GM18858 (cell line): ENCODE data around the gene GABRG3.
"Not testable (repeated sequence)": the region's sequence is repeated elsewhere in the genome, so short reads cannot be mapped to it uniquely, and the experiment has no call there.

Experiments used
- ATAC-seq: cut with Tn5 transposase; IDR thresholded peaks from one replicate; pipeline ENCODE4 v1.9.1; 2021; ENCODE audit not compliant: unreplicated experiment

The GABRG3 gene

DNA sequence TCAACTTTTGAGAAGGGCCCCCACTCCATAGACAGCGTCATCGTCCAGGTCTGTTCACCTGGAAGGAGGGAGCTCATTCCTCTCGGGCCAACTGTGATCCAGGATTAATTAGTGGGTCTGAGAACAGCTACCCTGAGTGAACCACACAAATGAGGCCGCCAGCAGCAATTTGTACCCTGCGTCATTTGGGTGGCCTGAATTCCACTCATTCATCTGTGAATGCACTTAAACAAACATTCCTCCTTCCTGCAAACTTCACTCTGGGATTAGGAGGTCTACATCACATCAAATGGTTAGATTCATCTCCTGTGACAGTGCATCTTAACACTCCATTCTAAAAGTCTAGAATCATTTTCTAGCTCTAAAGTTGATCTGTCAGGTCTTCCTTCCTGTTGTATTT, 201.8 kb downstream of the GABRG3 start:
- ATAC-seq = no peak

DNA sequence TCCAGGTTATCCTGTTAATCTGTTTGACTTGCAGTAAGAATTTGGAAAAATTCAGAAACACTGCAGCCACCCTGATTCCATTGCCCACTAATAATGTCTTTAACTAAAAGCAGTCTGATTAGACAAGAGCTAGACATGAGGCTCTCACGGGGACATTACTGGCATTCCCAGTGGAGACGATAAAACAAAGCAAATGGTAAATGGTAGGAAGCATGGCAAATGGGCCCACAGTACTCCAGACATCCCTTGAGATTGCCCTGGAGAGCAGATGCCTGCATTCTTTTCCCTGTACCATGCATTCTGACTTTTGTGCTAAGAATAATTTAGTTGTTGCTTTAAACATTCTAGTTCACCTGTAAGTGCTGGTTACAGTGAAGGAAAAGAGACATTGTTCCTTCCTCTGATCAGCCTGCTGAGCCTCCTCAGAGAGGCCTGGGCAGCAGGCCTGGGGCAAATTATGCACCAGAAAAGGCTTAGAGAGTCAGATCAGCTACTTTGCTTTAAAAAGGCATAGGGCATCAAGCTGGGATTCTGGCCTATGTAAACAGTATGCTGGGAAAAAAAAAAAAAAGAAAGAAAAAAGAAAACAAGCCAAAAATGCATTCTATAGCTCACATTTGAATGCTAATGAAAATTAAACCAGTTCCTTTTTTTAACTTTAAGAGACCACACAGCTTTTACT, 204.6 kb downstream of the GABRG3 start:
- no peak for ATAC-seq

DNA sequence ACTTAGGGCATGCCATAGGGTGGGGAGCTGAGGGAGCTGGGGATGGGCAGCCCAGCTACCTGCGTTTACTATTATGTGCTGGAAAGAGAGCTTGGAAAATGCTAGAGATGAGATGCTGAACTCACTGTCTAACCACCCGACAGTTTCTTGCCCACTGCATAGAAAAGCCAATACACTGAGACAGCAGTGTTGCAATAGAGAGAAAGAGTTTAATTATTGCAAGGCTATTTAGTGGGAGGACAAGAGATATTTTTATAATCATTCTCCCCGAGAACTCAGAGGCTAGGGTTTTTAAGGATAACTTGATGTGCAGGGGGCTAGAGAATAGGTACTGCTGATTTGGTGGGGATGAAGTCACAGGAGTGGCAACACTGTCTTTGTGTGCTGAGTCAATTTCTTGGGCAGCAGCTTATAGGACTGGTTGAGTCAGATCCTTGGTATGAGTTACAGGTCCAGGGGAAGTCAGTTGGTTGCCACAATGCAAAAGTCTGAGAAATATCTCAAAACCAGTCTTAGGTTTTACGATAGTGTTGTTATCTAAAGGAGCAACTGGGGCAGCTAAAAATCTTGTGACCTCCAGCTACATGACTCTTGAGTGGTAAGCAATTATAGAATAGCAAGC, 205.9 kb downstream of the GABRG3 start:
- ATAC-seq = no peak

DNA sequence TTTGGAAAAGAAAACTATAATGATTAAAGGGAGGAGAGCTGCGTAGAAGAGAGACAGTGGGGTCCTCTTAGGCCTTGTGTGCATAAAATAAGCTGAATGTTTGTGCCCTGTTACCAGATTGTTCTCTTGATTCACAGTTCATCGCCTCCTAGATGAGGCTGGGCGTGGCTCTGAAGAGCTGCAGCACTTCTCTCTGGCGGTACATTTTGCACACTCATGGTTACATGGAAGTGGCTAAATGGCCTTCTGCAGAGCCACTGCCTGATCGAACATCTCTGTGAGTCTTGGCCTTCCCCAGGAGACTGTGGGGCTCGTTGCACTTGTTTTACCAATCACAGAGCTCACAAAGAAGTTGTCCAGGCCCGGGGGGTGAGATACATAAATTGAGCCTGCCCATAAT, 208.8 kb downstream of the GABRG3 start:
- ATAC-seq = no peak

DNA sequence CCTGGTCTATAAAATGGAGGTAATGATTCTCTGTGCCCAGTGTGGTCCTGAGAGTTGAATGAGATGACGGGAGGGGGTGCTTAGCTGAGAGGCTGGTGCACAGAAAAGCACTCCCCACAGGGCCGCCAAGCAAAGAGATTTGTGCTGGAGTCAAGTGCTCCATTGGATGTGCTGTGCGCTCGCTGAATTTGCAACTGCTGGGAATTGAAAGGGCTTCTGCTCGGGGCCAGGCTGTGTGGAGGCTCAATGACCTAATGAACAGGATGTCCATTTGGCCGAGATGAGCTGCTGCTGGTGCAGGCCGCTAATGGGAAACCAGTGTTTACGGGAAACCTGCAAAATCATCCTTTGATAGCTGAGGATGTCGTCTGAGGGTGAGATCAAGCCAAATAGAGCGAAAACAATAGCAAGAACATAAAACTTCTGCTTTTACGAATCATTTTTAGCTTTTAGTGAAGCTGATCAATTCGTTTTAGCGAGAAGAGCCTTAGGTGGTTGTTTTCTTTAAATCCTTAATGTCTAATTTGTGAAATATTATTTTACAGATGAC, 211.7 kb downstream of the GABRG3 start:
- no peak for ATAC-seq

DNA sequence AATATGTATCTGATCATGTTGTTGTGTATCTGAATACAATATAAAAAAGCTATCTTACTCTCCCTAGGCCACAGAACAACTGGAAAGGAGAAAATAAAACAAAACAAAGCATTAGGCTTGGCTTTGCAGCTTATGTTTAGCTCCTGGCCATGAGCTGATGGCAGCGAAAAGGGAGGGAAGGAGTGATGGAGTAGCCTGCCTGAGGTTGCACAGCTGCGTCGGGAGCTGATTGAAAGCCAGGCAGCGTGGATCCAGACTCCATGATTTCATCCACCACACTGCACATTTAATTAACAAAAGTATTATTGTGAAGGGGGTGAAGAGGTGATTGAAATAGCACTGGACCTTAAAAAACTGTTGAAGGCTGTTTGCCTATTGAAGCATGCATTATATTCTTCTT, 212.2 kb downstream of the GABRG3 start:
- ATAC-seq = no peak

DNA sequence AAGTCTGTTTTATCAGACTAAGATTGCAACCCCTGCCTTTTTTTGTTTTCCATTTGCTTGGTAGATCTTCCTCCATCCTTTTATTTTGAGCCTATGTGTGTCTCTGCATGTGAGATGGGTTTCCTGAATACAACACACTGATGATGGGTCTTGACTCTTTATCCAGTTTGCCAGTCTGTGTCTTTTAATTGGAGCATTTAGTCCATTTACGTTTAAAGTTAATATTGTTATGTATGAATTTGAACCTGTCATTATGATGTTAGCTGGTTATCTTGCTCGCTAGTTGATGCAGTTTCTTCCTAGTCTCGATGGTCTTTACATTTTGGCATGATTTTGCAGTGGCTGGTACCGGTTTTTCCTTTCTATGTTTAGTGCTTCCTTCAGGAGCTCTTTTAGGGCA, 220.5 kb downstream of the GABRG3 start:
- not testable (repeated sequence) for ATAC-seq

DNA sequence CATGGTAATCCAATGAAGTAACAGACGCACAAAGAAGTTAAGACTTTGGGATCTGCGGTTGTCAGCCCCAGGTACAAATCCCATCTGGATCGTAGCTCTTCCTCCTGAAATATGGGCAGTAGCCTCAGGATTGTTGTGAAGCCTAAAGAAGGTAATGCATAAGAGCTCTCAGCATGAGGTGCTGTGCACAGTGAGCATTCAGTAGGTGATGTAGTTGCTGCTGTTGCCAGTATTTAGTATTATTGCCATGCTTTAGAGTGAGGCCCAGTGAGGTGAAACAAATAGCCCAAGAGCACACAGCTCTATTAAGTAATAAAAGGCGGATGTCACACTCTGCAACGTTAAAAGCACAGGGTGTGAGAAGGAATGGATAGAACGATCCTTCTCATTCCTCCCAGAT, 225.7 kb downstream of the GABRG3 start:
- no peak for ATAC-seq

DNA sequence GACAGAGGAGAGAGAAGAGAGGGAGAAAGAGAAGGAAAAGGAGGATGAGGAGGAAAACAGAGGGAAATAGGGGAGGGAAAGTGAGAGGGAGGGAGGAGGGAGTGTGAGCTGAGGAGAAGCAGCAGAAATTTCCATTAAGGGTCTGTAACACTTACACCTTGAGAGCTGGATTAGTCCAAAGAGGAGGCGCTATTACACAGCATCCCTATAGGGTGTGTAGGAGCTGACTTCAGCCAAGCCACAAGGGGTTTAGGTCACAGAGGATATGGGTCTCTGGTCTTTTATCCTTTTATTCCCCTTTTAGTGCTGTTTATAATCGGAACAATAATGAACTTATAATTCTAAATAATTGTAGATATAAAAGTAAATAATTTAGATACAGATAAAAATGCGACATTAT, 230.4 kb downstream of the GABRG3 start:
- no peak for ATAC-seq

DNA sequence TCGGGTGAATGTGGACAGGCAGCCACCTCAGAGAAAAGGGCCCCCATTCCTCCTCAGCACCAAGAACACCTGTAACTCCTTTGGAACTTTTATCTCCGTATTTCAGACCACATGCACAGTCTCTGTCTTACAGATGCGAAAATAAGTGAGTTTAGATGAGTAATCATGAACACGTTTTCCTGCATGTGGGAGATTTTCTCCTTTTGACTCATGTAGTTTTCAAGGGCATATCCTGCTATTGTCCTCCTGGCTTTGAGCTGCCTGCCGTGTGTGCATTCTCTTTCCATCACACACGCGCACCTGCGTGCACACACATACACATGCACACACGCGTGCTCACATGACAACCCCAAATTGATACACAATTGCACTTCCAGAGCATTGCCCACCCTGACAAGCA, 239.2 kb downstream of the GABRG3 start:
- no peak for ATAC-seq

DNA sequence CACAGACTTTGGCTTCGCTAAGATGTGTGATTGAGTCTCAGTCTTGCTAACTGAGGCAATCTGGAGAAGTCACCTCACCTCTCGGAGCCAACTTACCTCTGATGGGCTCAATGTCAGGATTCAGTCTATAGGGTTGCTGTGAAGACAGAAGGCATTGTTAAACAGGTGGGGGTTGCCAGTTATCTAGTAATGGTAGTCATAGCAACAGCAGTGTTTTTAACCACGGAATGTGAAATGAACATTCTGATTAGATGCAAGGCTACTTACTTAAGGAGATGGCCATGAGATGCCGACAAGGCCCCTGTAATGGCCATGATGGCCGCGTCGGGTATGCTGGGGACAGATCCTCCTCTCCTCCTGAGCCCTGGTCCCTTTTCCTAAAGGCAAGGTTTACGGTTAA, 243.1 kb downstream of the GABRG3 start:
- no peak for ATAC-seq

DNA sequence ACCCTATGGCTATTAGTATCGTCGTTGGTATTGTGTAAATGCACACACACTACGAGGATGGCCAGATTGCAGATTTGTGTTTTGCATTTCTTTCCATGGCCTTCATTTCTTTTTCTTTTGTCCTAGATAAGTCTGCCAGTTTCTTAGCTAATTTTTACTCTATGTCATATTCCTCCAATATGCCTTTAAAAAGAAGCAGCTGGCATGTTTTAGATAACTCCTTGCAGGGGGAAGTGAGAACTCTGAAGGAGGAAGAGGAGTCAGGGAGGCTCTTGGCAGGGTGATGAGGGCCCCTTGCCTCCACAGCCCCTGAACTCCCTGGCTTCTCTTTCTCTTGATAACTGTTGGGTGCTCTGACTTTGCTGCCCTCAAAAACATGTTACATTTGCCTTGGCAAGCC, 244.0 kb downstream of the GABRG3 start:
- no peak for ATAC-seq

DNA sequence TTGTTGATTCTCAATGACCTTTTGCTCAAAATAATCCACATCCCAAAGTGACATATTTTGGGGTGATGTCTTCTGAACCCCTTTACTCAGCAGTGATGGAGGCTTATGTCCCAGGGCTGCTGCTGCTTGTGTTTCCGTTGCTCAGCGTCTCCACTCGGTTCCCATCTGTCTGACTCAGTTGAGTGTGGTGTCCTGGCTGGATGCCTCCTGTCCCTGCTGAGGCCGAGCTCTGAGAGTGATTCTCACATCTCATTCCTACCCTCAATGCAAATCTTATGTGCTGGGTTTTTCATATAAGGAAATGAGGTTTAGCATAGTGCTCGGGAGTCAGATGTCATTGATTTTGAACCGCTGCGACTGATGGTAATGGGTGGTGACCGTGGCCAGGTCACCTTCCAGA, 247.4 kb downstream of the GABRG3 start:
- no peak for ATAC-seq

DNA sequence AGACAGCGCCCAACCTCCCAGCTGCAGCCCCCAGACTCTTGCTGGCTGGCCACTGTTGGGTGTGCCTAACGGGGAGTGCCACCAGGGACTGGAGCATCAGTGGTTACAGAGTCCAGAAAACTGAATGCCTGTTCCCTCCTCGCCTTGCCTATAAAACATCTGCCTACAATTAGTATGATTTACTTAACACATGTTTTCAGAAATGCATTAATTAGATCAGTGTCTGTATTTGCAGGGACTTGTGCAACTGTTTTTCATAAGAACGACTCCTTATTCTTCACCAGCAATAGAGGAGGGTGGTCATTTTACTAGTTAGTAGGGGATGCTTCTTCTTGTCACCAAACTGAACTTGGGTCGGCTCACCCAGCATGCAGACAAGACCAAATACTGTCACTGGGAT, 248.7 kb downstream of the GABRG3 start:
- no peak for ATAC-seq

DNA sequence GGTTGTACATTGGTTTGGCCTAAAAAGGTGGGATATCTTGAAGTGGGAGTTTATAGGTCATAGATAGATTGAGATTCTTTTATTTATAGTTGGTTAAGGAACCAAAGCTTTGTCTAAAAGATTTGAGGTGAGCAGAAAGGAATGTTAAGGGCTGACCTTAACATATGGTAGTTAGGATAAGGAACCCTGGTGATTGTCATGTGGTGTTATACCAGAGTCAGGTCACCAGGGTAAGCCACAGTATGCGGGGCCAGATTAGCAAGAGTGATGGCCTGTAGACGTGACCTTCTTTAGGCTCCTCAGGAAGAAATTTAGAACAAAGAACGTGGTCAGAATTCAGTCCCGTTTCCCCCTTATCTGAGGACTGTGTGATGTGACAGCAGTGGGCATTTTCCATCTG, 249.2 kb downstream of the GABRG3 start:
- no peak for ATAC-seq

DNA sequence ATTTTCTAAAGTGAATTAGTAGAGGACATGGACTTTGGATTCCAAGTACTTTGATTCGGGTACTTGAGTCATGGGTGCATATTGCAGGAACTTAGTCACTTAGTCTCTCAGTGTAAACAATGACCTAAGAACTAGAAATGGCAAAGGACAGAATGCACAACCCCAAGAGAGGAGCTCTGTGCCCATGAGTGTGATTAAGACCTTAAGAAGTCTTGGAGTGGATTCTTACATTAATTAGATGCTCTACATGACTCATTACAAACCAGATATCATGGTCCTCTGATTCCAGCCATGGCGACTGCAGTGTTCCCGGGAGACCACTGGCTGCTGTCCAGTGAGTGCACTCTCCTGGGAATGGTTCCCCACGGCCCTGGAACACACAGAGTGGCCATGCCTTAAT, 251.5 kb downstream of the GABRG3 start:
- ATAC-seq = no peak

DNA sequence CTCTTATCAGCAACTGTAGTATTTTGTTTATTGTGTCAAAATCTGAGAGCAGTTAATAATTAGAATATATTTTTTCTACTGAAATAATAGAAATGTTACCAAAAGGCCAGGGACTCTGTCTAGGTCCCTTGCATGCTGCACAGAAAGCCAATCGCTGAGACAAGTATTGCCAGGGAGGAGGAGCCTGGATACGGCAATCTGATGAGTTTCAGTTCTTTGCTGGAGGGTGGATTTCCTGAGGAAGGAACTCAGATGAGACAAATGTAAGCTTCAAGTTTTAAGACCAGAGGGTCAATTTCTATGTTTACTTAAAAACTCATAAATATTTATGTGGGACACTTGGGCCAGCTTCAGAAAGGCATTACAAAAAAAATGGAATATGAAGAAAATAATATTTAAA, 252.2 kb downstream of the GABRG3 start:
- no peak for ATAC-seq

DNA sequence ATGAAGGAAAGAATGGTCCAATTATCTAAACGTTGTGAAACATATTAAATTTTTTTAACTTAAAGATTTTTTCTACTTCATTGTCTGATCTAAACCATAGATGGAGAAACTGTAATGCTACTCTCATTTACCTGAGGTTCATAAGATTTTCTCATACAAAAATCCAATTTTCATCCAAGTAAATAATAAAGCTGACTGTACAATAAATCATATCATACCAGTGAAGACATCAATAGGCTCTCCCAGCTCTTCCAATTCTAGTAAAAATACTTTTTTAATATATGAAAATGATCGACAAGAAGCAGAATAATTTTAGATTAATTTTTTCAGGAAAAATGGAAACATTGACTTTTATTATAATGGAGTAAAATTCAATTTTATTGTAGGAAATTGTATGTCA, 260.8 kb downstream of the GABRG3 start:
- no peak for ATAC-seq

DNA sequence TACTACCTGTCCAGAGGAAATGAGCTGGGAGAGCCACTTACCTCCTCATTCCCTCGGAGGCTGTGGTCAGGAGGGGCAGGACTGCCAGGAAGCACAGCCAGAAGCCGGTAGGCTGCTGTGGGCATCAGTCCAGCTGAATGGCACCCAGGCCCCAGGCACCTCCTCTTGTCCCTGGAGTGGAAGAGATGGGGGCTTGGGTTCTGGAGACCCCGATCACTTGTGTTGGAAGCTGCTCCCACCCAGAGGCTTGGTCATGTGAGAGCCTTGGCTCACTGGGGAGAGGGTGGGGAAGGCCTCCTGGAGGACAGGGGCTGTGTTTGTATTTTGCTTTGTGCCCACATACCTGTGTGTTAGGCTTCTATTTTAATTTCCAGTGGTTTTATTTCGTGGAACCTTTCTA, 261.9 kb downstream of the GABRG3 start:
- no peak for ATAC-seq

DNA sequence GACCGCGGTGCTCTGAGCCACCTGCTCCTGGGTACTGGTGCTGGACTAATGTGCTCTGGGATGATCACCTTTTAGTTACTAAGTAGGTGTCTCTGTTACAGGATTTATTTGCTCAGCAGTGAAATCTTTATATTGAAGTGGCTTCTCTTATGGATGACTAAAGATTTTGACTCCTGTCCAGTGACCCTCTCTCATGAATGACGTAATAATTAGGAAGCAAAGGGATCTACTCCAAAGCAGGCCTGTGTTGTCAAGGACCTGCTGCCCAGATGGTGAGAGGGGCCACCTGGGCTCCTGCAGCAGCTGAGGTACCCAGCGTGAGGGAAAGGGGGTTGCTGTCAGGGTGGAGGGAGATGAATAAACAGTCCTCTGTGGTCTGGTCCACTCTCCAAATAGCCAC, 263.6 kb downstream of the GABRG3 start:
- no peak for ATAC-seq

DNA sequence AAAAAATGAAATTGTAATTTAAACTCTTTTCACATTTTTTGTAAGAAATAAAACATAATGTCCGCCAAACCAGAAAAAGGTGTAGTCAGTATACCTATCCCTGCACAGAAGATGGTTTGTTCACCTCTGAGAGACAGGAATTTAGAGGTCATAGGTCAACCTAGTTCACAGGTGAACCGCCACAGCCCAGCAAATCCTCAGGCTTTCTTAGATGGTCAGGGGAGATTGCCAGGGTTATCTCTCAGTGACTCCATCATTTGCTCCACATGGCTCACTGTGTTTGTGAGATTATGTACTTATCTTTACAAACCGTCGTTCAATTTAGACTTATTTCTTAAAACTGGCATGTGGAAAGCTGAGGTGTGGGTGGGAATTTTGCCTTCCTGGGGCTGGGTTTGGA, 264.2 kb downstream of the GABRG3 start:
- no peak for ATAC-seq

DNA sequence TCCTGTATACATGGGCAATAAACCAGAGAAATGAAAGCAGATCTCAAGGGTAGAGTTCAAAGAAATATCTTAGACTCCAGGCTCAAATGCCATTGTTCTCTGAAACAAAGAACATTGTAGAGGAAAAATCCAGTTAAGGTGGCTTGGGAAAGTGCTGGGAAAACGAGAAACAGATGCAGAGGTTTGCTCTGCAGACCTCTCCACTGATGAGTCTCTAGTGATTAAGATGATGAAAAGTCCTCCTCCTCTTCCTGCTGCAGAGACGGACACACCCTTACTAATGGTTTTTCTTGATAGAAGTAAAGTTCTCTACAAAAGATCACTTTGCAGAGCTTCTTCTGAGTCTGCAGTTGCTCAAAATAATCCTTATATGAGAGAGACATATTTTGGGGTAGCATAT, 264.7 kb downstream of the GABRG3 start:
- no peak for ATAC-seq
